Activated CD4-positive, alpha-beta T cell treated with anti-CD3 and anti-CD28 coated beads for 4 hours (primary cell): ENCODE data around the gene SDF4.
"Not testable (repeated sequence)": the region's sequence is repeated elsewhere in the genome, so short reads cannot be mapped to it uniquely, and the experiment has no call there.

Experiments
- DNase-seq, 2 donors: peaks; one replicate each; pipeline ENCODE4 v3.0.0-alpha.2; 2020

SDF4 gene

GRCh38 chr1:1259540-1259939 lies 27.7 kb upstream of the SDF4 start:
- DNase-seq: no peak

GRCh38 chr1:1259119-1259488 lies 27.3 kb upstream of the SDF4 start:
- DNase-seq: no peak

GRCh38 chr1:1256956-1257871 lies 25.4 kb upstream of the SDF4 start:
- no peak for DNase-seq

- DNase-seq: no peak
These were observed 23.8 kb upstream of the SDF4 start for GRCh38 chr1:1255611-1256010.

DNA sequence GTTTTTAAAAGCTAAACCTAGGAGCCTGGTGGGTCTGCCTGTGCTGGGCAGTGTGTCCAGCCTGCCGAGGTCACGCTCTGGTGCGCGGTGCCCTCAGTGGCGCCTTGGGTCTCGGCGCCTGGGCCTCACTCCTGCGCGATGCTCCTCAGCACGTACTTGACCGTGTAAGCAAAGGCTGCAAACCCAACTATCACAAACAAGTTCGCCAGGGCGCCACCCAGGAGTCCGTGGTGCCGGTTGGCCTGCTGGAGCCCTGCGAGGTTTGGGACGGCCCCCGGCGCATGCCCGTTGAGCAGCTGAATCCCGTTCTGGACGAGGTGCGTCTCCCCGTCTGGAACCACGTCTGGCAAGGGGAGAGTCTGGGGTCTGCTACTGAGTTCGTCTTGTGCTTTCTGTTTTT lies 23.3 kb upstream of the SDF4 start:
- DNase-seq: no peak

DNA sequence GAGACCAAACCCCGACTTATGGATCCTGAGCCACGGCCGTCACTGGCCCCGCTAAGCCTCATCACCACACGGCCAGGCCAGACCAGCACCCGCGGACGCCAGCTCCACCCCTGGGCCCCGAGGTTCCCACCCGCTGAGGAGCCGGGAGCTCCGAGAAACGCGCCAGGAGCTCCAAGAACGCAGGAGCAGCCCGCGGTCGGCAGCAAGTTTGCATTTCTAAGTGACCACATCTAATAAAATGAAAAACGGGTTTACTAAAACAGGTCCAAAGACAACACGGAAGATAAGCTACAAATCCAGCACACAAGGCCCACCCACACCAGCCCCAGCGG lies 22.8 kb upstream of the SDF4 start:
- no peak for DNase-seq

GRCh38 chr1:1253972-1254666 lies 22.3 kb upstream of the SDF4 start:
- DNase-seq: no peak

DNA sequence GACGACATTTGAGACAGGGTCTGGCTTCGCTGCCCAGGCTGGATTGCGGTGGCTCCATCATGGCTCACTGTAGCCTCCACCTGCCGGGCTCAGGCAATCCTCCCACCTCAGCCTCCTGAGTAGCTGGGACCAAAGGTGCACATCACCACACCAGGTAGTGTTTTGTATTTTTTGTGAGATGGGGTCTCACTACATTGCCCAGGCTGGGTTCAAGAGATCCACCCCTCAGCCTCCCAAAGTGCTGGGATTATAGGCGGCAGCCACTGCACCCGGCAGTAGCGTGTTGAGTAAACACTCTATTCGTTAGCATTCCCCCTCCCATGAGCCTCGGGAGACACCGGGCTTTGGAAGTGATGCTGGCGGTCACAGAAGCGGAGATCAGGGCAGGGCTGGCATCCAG lies 21.5 kb upstream of the SDF4 start:
- no peak for DNase-seq

DNA sequence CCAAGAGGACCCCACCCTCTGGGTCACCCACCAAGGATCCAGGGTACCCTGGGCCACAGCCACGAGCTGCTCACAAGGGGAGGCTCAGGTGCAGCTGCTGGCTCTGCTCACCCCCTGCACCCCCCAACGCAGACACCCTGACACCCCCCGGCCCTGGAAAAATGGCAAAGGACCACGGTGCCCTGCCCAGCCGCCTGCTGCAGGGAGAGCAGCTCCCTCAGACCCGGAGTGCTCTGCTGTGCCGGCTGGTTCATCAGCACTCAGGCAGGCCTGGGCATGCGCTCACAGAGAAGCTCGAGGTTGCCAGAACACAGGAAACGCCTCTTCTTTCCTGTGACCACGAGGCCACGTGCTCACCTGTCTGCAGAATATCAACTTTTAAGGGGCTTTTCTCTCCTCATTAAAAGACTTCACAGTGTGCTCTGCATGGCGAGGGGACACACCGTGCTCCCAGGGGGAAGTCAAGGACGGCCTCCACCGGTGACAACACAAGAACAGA lies 19.0 kb upstream of the SDF4 start:
- peak; percentile 71 to 74 for DNase-seq

GRCh38 chr1:1248009-1248913 lies 16.5 kb upstream of the SDF4 start:
- DNase-seq: not testable (repeated sequence)

DNA sequence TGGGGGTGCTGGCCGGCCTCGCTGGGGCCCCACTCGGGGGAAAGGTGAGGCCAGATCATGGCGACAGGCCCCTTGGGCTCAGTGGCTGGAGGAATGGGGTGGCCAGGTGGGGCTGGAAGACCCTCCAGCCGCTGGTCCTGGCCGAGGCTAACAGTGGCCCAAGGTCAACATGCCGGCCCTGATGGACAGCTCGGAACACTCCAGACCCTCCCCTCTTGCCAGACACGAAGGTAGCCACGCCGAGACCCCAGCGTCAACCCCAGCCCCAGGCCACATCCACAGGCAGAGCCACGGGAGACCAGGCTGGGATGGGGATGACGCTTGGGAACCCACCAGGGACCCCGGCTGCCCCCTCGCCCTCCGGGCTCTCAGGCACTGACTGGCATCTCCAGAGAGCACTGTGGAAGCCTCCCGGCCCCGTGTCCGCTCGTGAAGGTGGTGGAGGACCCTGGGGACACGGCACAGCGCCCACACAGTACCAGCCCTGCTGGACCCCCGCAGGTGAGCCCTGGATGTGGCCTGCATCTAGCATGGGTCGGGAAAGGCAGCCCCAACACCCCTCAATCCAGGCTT lies 15.6 kb upstream of the SDF4 start:
- no peak for DNase-seq

GRCh38 chr1:1246577-1247340 lies 15.0 kb upstream of the SDF4 start, which contains the start of gene C1QTNF12:
TSS of gene C1QTNF12 (minus strand) at chr1:1246722. CDS start at chr1:1246690, 32 bp downstream.
- no peak for DNase-seq

DNA sequence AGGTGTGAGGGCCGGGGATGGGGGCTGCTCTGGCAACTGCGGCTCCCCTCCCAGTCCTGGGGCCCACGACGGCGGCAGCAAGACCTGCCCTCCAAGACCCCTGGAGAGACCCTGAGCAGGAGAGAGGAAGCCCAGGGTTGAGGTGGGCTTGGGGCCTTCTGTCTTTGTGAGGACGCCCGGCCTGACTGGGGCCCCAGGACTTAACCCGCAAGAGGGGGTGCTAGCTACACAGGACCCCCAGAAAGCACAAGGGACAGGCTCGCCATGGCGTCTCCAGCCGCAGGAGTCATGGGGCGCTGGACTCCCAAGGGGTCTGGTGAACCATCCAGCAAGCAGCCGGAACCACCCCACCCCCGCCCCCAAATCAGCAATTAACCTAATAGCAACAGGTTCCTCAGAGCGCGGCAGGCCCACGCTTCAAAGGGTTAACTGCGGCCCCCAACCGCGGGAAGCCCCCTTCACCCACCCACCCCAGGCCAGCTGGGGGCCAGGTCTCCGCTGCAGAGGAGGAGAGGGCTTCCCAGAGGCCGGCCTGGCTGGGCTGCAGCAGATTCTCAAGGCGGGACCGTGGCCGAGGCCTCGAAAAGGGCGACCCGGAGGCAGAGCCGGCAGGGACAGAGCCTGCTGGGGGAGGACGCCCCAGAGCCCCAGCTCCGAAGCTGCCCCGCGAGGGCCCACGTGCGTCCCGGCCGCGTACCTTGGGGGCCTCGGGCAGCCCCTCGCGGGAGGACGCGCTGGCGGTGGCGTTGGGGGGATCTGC lies 14.2 kb upstream of the SDF4 start:
- no peak for DNase-seq

GRCh38 chr1:1245178-1245816 lies 13.5 kb upstream of the SDF4 start:
- DNase-seq: no peak

GRCh38 chr1:1244192-1244811 lies 12.5 kb upstream of the SDF4 start:
- DNase-seq: no peak

DNA sequence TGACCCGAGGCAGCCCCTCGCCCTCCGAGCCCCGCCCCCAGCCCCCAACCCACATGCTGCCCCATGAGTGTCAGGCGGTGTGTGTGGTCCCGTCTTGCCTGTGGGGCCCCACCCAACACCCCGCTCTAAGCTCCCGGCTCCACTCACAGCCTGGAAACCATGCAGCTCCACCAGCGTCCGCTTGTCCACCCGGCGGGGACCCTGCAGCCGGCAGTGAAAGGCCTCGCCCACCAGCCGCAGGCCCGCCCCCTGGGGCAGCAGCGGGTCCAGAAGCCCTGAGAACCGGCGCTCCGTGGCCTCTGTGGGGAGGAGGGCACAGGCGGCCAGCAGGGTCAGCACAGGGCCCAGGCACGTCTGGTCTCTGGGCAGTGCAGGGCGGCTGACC lies 12.0 kb upstream of the SDF4 start:
- no peak for DNase-seq

GRCh38 chr1:1243266-1243660 lies 11.5 kb upstream of the SDF4 start:
- DNase-seq: no peak

GRCh38 chr1:1242461-1243265 lies 10.9 kb upstream of the SDF4 start:
- DNase-seq: no peak

- DNase-seq: no peak
These were observed 9.9 kb upstream of the SDF4 start for GRCh38 chr1:1241588-1242219.
